PC-3 (cell line): Measurements from ENCODE around the gene PSAP. TPM values are rescaled to one million over a fixed set of nuclear protein-coding genes. Genes with fewer than 3 reads are reported as not detected.

Experiments used
- ATAC-seq: fragments of 200-7000 bp; cut with Tn5 transposase; 2 replicates; pipeline ENCODE4 v1.9.1; 2020; ENCODE audit warnings: mild to moderate bottlenecking, moderate library complexity
- BruUV-seq: library from RNA; stranded (reverse); fragments of 400-500 nt; replicated peaks from 2 replicates; lab custom pipeline; 2021; lab: Mats Ljungman, UMichigan
- CTCF ChIA-PET: fragments of 300-600 bp; sonication (Branson Sonifier 250); formaldehyde crosslinking; loops from one replicate; lab custom pipeline; 2022; ENCODE audit warnings: antibody characterized with exemption; lab: Charles Lee
- POLR2A ChIA-PET: fragments of 300-600 bp; sonication (Branson Sonifier 250); formaldehyde crosslinking; loops from one replicate; lab custom pipeline; 2022; ENCODE audit warnings: antibody characterized with exemption; ENCODE audit not compliant: unreplicated experiment; lab: Charles Lee
- DNase-seq: peaks from one replicate; pipeline ENCODE4 v3.0.0-alpha.2; 2015
- H2AFZ ChIP-seq: fragments of 300-600 bp; sonication (generic); 2 replicates; pipeline ENCODE4 v1.6.0; 2016; ENCODE audit warnings: antibody characterized with exemption, low read length
- H3F3A ChIP-seq: fragments of 300-600 bp; sonication (generic); one replicate; pipeline ENCODE4 v1.6.0; 2017; ENCODE audit warnings: antibody characterized with exemption, low read length, control low read depth, mild to moderate bottlenecking; ENCODE audit not compliant: unreplicated experiment
- H3K27ac ChIP-seq: fragments of 300-600 bp; sonication (generic); 2 replicates; pipeline ENCODE4 v1.5.1; 2016; ENCODE audit warnings: mild to moderate bottlenecking, low read length
- H3K27me3 ChIP-seq: fragments of 300-600 bp; sonication (generic); 2 replicates; pipeline ENCODE4 v1.6.1; 2016; ENCODE audit warnings: low read length, mixed read lengths
- H3K36me3 ChIP-seq: fragments of 300-600 bp; sonication (generic); 2 replicates; pipeline ENCODE4 v1.6.1; 2016; ENCODE audit warnings: low read depth, mixed run types, low read length, mixed read lengths
- H3K4me1 ChIP-seq: fragments of 300-600 bp; sonication (generic); 2 replicates; pipeline ENCODE4 v1.5.1; 2016; ENCODE audit warnings: low read length; ENCODE audit not compliant: insufficient read depth
- H3K4me2 ChIP-seq: fragments of 300-600 bp; sonication (generic); 2 replicates; pipeline ENCODE4 v1.6.0; 2016; ENCODE audit warnings: low read length
- H3K4me3 ChIP-seq: fragments of 300-600 bp; sonication (generic); 2 replicates; pipeline ENCODE4 v1.5.1; 2016; ENCODE audit warnings: mild to moderate bottlenecking, low read length, mixed read lengths
- H3K79me2 ChIP-seq: fragments of 300-600 bp; sonication (generic); 2 replicates; pipeline ENCODE4 v1.6.1; 2017; ENCODE audit warnings: low read length, mixed read lengths
- H3K9ac ChIP-seq: fragments of 300-600 bp; sonication (generic); 2 replicates; pipeline ENCODE4 v1.6.0; 2016; ENCODE audit warnings: mild to moderate bottlenecking, low read length
- H3K9me2 ChIP-seq: fragments of 300-600 bp; sonication (generic); replicated peaks from 2 replicates; pipeline ENCODE4 v1.6.1; 2016; ENCODE audit warnings: mixed run types, low read length, mixed read lengths
- H3K9me3 ChIP-seq: fragments of 300-600 bp; sonication (generic); 2 replicates; pipeline ENCODE4 v1.6.1; 2016; ENCODE audit warnings: low read length, mixed read lengths
- H4K20me1 ChIP-seq: fragments of 300-600 bp; sonication (generic); 2 replicates; pipeline ENCODE4 v1.6.1; 2016; ENCODE audit warnings: low read length, mixed read lengths
- CTCF ChIP-seq: fragments of 300-600 bp; sonication (generic); conservative IDR thresholded peaks from 2 replicates; pipeline ENCODE4 v1.5.1; 2017; ENCODE audit warnings: antibody characterized with exemption, low read depth, mild to moderate bottlenecking, low read length
- EZH2 ChIP-seq: fragments of 300-600 bp; sonication (generic); IDR thresholded peaks from one replicate; pipeline ENCODE4 v1.6.1; 2017; ENCODE audit warnings: antibody characterized with exemption, mild to moderate bottlenecking, low read length; ENCODE audit not compliant: unreplicated experiment
- EZH2phosphoT487 ChIP-seq: fragments of 300-600 bp; sonication (generic); IDR thresholded peaks from 2 replicates; pipeline ENCODE4 v1.6.1; 2018; ENCODE audit warnings: mild to moderate bottlenecking, antibody characterized with exemption, low read length, borderline replicate concordance
- intact Hi-C: fragments of 100-400 bp; cut with micrococcal nuclease; formaldehyde crosslinking; loops from 2 replicates; pipeline ENCODE4 v1.9.0; 2023
- total RNA-seq: library from RNA; depleted of rRNA; stranded (reverse); fragments of >200 nt; gene quantifications from 2 replicates; pipeline ENCODE4 v1.2.3, GENCODE V29; 2014

Gene PSAP
- total RNA-seq, 1 experiment from 2014 or later: 334 TPM

GRCh38 chr10:71790749-71791440 lies 60.2 kb downstream of the PSAP start:
- Histone ChIP-seq H3K9me2 (no peaks in the 10 kb centered on the region), H2AFZ (no peak overlapping the region), H3K79me2 (no peaks in the 10 kb centered on the region), H3F3A (no peaks in the 10 kb centered on the region), H3K4me1 (no peaks in the 10 kb centered on the region), H4K20me1 (no peaks in the 10 kb centered on the region), H3K27ac (no peak overlapping the region), H3K27me3 (no peaks in the 10 kb centered on the region), H3K4me3 (no peak overlapping the region), H3K36me3 (no peaks in the 10 kb centered on the region), H3K9me3 (no peaks in the 10 kb centered on the region), H3K9ac (no peak overlapping the region), H3K4me2 (no peak overlapping the region)
- ChIA-PET CTCF (no interaction called here), POLR2A (no interaction called here)
- intact Hi-C loops: no loop called here
- DNase-seq (no peak), ATAC-seq (no peak)
- TF ChIP-seq EZH2phosphoT487 (no peak), EZH2 (no peak), CTCF (no peak)
- BruUV-seq: no TSS peak

GRCh38 chr10:71789871-71790270 lies 61.2 kb downstream of the PSAP start:
- intact Hi-C loops: no loop called here
- CTCF ChIA-PET: no interaction called here
- Histone ChIP-seq H3K4me1 (no peaks in the 10 kb centered on the region), H3F3A (no peaks in the 10 kb centered on the region), H3K9ac (no peak overlapping the region), H3K9me2 (no peaks in the 10 kb centered on the region), H3K27ac (no peak overlapping the region), H3K4me3 (no peak overlapping the region), H3K9me3 (no peaks in the 10 kb centered on the region), H3K27me3 (no peaks in the 10 kb centered on the region), H2AFZ (no peak overlapping the region), H3K79me2 (no peaks in the 10 kb centered on the region), H3K36me3 (no peaks in the 10 kb centered on the region), H4K20me1 (no peaks in the 10 kb centered on the region), H3K4me2 (no peak overlapping the region)
- TF ChIP-seq EZH2phosphoT487 (no peak), CTCF (no peak), EZH2 (no peak)
- no TSS peak for BruUV-seq
- DNase-seq: no peak
- no peak for ATAC-seq
- POLR2A ChIA-PET: no interaction called here

GRCh38 chr10:71788954-71789353 lies 62.1 kb downstream of the PSAP start:
- no peak for DNase-seq
- H3K9me3 ChIP-seq: no peaks in the 10 kb centered on the region
- TF ChIP-seq EZH2 (no peak), EZH2phosphoT487 (no peak), CTCF (no peak)

More at GRCh38 chr10:71788954-71789353, 62.1 kb downstream of the PSAP start:
- Histone ChIP-seq H3K36me3 (no peaks in the 10 kb centered on the region), H3K27ac (no peak overlapping the region), H3K79me2 (no peaks in the 10 kb centered on the region), H3K9ac (no peak overlapping the region), H4K20me1 (no peaks in the 10 kb centered on the region), H3K27me3 (no peaks in the 10 kb centered on the region), H3F3A (no peaks in the 10 kb centered on the region), H2AFZ (no peak overlapping the region), H3K9me2 (no peaks in the 10 kb centered on the region), H3K4me2 (no peak overlapping the region), H3K4me3 (no peak overlapping the region), H3K4me1 (no peaks in the 10 kb centered on the region)
- ChIA-PET CTCF (no interaction called here), POLR2A (no interaction called here)
- intact Hi-C loops: no loop called here
- BruUV-seq: no TSS peak
- no peak for ATAC-seq
